ENCODE data around the gene AHSG.

AHSG gene

DNA sequence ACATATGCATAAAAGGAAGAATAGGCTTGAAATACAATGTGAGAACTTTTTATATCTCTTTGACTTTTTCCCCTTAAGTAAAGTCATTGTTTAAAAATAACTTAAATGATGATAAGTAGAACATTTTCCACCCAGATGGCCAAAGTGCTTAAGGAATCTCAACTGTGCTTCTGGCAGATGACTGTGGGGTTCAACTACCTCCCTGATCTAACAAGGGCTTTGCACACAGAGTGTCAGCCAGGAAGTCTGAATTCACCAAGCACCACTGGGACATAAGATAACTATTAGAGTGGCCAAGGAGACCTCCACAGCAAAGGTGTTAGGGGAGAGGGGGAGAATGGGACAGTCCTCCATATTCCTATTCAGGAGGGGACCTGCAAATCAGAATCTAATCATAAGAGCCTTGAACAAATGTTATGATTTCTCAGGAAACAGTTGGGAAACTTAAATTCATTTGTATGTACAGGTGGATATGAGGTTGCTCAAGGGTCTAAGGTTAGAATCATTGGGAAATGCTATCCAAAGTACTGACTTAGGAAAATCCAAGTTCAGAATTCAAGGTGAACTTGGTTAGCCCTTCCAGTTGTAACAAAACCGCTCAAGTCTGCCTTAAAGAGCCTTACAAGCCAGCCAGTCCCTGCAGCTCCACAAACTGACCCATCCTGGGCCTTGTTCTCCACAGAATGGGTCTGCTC lies 27.1 kb downstream of the AHSG start, which contains the start of gene FETUB:
TSS of gene FETUB (plus strand) at position 622 of the 695 bp plus-strand sequence. CDS start at position 684, 62 bp downstream.
- DNase-seq (ENCODE audit: low spot score), result no peak
- FAIRE-seq, result no peak

DNA sequence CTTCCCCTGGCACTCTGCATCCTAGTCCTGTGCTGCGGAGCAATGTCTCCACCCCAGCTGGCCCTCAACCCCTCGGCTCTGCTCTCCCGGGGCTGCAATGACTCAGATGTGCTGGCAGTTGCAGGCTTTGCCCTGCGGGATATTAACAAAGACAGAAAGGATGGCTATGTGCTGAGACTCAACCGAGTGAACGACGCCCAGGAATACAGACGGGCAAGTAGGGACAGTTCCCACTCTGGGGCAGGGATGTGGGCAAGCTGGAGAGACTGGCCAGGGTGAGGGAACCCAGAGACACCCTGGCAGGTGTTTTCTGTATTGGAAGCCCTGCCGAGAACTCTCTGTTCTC lies 27.6 kb downstream of the AHSG start:
- DNase-seq (ENCODE audit: low spot score), result no peak
- FAIRE-seq, result no peak

DNA sequence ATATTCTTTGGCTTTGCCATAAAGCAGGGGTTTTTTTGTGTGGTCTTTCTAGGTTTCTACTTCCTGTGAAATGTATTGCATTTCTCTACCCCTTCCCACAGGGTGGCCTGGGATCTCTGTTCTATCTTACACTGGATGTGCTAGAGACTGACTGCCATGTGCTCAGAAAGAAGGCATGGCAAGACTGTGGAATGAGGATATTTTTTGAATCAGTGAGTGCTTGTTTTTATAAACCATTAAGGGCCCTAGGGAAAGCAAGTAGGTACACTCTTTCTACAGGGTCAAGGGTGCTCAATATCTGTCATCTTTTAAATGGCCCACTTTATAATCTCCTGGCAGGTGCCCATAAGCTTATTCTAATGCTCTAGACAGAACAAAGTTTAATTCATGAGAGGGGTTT lies 28.1 kb downstream of the AHSG start:
- DNase-seq (ENCODE audit: low spot score) (no peak), FAIRE-seq (no peak)

DNA sequence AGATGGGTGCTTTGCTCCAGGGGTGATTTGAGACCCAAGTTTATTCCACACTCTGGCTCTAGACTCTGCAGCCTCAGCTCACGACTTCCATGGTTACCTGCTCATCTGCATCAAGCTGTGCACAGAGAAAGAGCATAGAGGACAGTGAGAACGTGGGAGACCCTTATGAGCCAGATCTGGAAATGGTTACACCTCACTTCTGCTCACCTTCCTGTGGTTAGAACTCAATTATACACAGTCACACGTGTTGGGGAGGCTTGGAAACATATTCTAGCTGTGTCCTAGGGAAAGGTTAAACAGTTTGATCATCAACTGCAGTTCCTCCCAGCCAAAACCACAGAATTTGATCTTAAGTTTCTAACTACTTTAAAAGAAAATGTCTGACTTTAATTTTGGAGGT lies 29.2 kb downstream of the AHSG start:
- no peak for FAIRE-seq
- DNase-seq (ENCODE audit: low spot score), result no peak

DNA sequence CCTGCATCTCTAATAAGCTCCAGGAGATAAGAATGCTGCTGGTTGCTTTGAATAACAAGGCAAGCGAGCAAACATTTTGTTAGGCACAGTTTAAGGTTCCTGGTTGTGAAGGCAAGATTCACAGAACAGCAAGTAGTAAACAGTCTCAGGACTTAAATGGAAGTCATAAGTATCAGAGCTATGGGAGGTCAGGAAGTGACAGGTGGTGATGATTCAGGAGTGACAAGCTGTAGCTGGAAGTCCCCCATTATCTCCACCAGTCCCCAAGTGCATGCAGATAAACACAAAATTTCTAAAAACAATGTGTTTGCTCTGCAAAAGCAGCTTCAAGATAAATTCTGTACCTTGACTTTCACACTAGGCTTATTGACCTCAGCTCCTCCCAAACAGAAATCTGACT lies 30.6 kb downstream of the AHSG start:
- FAIRE-seq (no peak), DNase-seq (ENCODE audit: low spot score) (no peak)

DNA sequence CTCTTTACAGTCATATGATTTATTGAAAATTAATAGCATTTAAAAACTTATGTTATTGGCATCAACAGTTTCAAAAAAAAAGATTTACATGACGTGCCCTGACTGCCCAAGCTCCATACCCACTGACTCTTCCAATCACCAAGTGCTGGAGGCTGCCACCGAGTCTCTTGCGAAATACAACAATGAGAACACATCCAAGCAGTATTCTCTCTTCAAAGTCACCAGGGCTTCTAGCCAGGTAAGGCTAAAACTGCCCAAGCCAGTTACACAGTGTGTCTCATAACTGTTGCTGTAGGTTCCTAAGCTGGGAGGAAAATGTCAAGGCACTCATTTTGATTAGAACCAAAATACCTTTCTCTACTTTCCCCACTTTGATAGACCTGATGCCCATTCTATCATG lies 31.8 kb downstream of the AHSG start:
- no peak for FAIRE-seq

DNA sequence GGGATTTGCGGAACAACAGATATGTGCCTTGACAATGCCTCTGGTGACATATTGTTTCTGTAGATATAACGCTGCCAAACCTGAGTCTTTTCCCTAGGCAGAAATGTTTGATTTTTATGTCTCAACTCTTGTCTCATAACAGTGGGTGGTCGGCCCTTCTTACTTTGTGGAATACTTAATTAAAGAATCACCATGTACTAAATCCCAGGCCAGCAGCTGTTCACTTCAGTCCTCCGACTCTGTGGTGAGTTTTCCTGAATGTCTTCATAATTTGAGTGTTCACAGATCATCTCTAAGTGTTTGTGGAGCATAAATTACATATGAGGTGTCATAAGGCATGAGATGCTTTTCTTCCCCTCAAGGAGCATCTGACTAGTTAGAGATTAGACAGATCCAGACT lies 33.2 kb downstream of the AHSG start:
- FAIRE-seq, result no peak

More for the DNA sequence above, 31.8 kb downstream of the AHSG start:
- no peak for DNase-seq (ENCODE audit: low spot score)

DNA sequence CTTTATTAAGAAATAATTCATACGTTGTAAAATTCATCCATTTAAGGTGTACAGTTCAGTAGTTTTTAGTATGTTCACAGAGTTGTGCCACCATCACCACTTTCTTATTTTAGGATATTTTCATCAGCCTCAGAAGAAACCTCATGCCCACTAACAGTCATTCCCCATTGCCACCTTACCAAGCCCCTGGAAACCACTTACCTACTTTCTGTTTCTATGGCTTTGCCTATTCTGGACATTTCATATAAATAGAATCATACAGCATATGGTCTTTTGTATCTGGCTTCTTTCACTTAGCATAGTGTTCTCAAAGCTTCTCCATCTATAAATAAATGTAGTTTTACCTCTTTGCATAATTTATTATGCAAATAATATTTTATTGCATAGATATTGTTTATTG lies 34.0 kb downstream of the AHSG start:
- DNase-seq (ENCODE audit: low spot score), result no peak
- no peak for FAIRE-seq

More for the DNA sequence above, 33.2 kb downstream of the AHSG start:
- DNase-seq (ENCODE audit: low spot score), result no peak

DNA sequence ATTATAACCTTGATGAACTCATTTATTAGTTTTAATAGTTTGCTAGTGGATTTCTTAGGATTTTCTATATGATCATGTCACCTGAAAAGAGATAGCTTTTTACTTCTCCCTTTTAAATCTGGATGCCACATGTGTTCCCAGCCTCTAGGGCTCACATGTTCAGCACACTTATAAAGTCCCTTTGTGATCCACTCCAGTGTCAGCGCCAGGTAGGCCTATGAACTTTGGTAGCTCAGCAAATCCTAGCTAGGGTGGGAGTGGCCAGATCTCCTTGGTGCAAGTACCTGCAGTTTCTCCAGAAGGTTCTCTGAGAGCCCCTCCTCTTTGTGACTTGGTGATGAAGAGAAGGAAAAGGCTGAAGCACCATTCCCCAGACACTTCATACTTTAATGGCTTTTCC lies 36.0 kb downstream of the AHSG start:
- DNase-seq (ENCODE audit: low spot score), result no peak
- FAIRE-seq, result no peak

DNA sequence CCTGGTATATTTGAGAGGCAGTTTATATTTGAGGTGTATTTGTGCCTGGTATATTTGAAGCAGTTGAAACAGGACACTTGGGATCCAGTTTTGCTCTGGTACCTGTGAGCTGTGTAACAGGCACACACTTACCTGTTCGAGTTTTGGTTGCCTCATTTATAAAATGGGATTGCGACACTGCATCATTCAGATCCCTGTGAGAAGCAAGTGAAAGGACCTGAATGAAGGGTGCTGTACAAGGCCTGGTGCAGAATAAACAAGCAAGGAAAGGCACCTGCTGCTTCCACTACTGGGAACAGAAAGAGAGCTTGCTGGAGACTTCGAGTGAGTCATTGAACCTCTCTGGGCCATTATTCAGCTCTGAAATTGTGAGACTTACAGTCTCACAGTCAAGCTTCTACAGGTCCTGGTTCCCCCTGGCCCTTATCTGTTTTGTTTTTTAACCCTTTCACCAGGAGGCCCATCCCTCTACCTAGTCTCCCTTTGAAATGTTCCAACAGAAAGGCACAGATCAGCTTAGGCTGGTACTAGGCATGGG lies 38.9 kb downstream of the AHSG start:
- FAIRE-seq (no peak), DNase-seq (ENCODE audit: low spot score) (no peak)

DNA sequence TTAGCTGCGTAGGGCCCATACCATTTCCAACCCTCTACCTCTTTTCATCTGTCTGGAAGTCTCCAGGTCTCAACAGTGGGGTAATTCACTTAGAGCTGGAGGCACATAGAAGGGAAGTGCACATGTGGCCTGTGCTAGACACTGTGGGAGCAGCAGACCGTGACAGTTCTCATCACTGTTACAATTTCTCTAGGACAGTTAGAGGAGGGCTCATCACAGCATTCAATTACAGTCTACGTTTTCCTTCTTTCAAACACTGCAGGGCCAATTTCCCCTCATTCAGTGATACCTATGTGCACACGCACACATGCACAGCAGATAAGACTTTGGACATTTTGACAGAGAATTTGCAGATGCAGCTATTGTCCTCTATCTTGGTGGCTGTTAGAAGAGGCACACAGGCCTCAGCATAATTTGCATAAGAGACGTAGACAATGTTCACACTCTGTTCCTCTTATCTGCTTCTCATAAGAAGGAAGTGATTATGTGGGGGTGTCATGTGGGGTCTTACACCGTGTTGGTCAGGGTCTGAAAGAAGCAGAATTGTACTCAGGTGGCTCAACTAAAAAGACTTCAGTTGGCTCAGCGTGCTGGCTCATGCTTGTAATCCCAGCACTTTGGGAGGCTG lies 40.3 kb downstream of the AHSG start:
- DNase-seq (ENCODE audit: low spot score) (no peak), FAIRE-seq (no peak)

DNA sequence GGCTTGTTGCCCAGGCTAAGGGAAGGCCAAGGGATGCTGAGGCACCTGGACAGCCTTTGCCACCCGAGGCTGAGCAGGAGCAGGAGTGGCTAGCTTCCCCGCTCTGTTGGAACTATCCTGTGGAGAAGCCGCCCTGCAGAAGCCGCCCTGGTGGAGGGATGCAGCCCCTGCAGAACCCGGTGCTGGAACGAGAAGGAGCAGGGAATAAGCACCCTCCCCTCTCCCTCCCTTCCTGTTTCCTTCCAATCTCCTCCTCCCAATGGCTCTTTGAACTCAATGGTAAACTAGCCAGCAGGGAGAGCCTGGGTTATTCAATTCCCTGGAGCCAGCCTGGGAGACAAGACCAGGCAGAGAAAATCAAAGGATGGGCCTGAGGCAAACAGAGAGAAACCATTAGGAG lies 41.1 kb downstream of the AHSG start:
- no peak for DNase-seq (ENCODE audit: low spot score)
- no peak for FAIRE-seq

DNA sequence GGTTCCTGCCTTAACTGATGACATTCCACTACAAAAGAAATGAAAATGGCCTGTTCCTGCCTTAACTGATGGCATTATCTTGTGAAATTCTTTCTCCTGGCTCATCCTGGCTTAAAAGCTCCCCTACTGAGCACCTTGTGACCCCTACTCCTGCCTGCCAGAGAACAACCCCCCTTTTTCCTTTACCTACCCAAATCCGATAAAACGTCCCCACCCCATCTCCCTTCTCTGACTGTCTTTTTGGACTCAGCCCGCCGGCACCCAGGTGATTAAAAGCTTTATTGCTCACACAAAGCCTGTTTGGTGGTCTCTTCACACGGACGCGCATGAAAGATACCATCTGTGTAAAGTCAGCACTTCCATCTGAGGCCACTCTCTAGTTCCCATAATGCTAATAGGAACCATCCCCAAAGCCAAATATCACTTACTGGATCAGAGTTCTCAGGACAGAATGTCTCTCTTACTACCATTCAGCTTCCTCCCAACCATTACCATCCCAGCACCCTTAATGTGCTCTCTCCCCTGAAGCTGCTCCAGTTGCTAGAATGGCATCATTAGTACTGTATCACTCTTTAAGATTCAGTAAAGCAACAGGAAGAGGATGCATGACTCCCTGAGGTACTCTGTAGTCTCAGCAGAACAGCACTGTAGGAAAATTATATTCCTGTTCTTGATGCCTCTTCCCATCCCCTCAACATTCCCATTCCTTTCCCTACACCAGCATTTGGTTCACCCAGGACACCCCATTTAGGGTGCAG lies 50.7 kb downstream of the AHSG start:
- FAIRE-seq, result no peak
- DNase-seq (ENCODE audit: low spot score), result no peak

DNA sequence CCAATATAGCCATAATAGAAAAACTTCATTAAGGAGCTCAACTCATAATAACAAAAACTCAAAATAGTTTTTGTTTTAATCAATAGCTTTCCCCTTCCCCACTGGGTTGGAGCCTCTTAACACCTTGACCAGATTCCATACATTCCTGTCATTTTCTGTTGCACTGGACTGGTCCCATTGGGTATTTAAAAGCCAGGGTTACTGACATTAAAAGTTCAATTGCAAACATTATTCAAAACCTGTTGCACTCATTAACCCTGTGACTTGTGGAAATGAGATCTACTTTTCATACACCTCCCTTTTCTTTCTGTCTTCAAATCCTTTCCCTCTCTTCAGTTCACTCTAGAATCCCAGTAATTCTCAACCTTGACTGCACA lies 51.2 kb downstream of the AHSG start:
- no peak for FAIRE-seq
- DNase-seq (ENCODE audit: low spot score), result no peak

DNA sequence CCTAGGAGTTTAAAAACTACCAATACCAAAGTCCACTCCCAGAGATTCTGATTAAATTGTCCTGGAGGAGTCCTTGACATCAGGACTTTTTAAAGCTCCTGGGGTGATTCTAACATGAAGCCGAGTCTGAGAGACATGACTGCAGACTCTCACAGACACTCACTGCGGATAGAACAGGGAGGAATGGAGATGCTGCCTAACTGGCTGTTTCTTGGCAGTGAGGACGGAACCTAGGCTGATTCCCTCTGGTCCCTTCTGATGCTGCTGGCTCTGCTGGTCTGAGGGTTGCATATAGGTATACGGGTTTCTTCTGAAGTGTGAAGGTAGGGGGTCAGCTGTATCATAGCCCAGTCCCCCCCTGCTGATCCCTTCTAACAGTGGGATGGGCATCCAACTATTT lies 51.6 kb downstream of the AHSG start:
- no peak for DNase-seq (ENCODE audit: low spot score)
- no peak for FAIRE-seq

DNA sequence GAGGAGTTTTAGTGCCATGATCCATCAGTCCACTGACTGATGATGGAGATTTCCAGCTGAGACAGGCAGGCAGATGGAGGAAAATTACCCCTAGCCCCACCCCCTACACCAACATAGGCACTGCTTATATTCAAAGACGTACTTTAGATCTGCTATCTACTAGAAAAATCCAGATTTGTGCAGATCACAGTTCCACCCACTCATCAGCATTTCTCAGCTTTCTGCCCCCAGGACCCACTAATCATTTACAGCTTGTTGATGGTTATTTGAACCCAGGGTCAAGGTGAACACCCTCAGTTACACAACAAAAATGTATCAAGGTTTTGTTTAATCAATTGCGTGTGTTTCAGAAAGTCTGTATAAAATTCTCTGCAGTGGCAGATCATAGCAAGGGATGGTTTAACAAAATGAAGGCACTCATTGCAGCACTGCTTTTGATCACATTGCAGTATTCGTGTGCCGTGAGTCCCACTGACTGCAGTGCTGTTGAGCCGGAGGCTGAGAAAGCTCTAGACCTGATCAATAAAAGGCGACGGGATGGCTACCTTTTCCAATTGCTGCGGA lies 52.8 kb downstream of the AHSG start, which contains the start of gene HRG:
TSS of gene HRG (plus strand) at position 390 of the 564 bp plus-strand sequence. CDS start at position 408, 18 bp downstream.
- DNase-seq (ENCODE audit: low spot score) (no peak), FAIRE-seq (no peak)

DNA sequence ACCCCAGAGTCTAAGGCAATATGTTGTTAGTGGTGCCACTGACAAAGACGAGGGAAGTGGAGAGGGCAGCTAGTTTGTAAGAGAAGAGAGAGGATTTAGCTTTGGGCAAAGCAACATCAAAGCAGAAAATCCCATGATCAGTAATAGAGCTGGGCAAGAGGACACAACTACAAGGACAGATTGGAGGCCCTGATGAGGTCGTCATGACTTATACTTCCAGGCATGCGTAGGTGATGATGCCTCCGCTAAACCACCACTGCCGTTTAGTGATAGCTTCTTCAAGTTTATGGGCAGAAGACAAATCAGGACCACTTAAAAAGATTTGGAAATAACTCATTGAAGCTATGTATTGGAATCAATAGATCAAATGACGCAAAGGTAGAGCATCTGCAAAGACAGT lies 55.6 kb downstream of the AHSG start:
- no peak for DNase-seq (ENCODE audit: low spot score)
- no peak for FAIRE-seq

DNA sequence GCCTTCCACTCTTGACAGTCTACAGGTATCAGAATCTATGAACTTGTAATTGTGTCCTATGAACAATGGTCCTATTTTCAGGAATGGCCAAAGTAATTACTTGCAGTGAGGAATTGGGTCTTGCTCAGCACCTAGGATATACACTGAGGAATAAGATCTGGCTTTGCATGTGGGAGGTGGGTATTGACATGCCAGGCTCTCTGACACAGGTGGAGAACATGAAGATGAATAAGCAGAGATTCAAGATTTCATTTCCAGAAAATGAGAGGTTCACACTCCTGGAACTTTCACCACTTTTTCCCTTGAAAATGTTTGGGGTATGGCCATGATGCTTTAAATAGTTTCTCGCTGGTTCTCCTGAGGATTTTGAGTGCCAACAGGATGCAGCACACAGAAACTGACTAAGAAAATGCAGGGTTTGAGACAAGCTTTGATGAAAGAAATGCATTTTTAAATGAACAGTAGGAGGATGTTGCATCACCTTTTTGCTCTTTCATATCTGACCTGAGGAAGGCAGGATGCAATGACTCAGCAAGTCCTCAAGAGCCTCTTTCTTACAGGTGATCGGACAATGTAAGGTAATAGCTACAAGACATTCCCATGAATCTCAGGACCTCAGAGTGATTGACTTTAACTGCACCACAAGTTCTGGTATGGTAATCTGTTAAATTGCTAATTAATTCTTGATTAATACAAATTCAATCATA lies 56.7 kb downstream of the AHSG start:
- DNase-seq (ENCODE audit: low spot score) (no peak), FAIRE-seq (no peak)

DNA sequence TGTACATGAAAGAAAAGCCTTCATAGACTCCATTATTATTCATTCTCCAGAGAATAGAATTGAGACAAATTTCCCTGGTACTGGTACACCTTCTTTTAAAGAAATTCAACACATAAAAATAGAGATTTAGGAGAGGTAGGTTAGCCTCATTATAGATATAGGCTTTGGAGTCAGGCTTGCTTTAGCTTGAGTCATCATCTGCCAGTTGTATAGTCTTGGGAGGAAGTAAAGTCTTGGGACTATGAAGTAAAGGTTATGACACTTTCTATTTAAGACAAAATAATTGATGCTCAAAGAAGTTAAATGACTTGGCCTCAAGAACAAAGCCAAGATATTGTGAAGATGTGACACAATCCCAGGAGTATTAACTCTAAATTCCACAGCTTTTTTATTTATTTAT lies 57.3 kb downstream of the AHSG start:
- FAIRE-seq, result no peak
- DNase-seq (ENCODE audit: low spot score), result no peak

Measured in RCC 7860 (cell line).